GM19025 (cell line): ENCODE results near the gene ST6GALNAC2.
"Not testable (repeated sequence)": the region's sequence is repeated elsewhere in the genome, so short reads cannot be mapped to it uniquely, and the experiment has no call there.

ENCODE experiments used
- ATAC-seq: cut with Tn5 transposase; IDR thresholded peaks from one replicate; pipeline ENCODE4 v1.9.1; 2021; ENCODE audit warnings: mild to moderate bottlenecking, low read depth, moderate library complexity; ENCODE audit not compliant: unreplicated experiment

The ST6GALNAC2 gene

DNA sequence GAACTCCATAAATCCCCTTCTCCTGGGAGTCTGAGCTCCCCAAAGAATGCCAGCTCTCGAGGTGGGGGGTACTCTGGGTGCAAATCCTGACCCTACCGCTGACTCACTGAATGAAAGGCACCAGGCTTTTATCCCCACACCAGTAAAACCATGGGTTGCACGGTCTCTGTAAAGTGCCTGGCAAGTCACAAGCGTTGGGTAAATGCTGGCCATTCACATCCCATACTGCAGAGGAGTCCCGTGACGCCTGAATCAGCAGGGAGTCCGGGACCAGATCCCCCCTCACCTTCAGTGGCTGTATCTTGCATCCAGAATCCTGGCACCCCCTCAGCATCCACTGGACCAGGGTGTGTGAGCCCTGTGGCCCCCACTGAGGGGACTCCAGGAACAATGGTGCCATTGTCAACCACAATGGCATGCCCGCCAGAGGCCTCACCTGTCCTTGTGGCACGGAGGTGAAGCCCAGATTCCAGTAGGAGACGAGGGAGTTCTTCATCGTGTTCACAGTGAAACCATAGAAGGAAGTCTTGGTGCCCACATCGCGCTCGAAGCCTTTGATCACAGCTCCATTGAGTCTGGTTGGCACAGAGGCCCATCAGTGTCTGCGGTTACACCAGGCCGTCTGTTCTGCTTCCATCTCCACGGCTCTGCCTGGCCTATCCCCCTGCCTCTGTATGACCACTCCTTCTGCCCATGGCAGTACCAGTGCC, 13.3 kb downstream of the ST6GALNAC2 start:
- no peak for ATAC-seq

GRCh38 chr17:76570877-76571471, 14.7 kb downstream of the ST6GALNAC2 start:
- ATAC-seq: no peak

DNA sequence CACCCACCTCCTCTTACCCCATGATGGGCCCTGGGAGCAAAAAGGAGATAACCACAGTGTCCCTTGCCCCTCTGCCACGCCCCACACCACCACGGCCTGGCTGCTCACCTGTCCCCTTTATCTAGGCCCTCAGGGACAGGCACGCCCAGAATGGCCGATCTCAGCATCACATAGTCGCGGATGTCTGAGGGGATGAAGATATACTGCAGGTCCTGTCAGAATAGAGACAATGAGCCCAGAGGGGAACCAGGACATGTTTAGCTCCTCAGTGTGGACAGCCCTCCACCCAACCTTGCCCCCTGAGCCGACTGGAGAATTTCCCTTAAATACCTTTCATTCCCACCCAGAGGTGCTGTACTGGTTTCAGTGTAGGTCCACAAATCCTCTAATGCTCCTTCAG, 15.2 kb downstream of the ST6GALNAC2 start:
- ATAC-seq: no peak

GRCh38 chr17:76569607-76570279, 15.9 kb downstream of the ST6GALNAC2 start:
- no peak for ATAC-seq

- ATAC-seq: no peak
Measured at GRCh38 chr17:76568811-76569221, 16.8 kb downstream of the ST6GALNAC2 start.

DNA sequence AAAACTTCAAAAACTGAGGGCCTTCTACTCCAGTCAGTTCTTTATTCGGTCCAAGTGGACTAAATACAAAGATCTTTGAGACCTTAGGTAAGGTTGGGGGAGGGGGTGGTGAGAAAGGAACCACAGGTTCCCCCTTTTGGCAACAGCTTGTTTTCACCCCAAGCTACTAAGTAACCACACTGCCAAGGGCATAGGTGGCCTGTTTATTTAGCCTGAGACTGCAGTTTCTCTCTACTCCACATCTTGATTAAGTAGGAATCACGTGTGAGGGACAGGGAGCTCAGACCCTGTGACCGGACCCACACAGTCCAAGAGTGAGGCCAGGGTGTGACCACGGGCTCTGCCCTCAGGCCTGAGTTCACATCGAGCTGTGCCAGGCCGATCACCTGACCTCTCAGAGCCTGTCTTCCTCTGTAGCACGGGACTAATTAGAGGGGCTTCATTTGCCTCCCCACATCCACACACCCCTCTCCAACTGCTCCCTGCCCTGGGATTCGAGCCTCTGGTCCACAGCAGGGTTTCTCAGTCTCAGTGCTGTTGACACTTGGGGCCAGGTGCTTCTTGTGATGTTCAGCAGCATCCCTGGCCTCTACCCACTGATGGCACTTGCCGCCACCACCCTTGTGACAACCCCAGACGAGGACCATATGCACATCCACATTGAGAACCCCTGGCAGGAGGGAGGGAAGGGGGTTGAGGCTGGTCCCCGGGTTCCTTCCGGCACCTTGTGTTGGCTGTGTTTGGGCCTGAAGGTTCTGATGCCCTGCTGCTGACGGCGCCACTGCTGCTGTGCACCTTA, 17.8 kb downstream of the ST6GALNAC2 start:
- no peak for ATAC-seq

DNA sequence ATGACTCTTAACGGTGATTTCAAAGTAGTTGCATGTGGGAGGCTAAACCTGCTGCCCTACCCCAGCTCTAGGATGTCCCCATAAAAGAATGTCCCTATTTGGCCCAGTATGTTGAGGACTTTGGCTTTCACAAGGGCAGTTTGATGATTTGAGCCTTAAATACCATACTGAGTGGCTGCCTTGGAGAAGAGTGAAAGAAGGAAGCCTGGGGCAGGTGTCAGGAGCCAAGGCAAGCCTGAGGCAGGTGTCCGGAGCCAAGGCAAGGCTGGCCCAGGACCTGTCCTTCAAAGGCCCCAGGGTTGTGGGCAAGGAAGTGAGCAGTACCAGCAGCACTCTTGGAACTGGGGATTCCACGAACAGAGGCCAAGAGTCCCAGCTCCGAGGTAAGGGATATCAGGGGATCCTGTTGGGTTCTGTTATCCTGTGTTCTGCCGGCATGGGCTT, 18.6 kb downstream of the ST6GALNAC2 start:
- ATAC-seq: no peak

DNA sequence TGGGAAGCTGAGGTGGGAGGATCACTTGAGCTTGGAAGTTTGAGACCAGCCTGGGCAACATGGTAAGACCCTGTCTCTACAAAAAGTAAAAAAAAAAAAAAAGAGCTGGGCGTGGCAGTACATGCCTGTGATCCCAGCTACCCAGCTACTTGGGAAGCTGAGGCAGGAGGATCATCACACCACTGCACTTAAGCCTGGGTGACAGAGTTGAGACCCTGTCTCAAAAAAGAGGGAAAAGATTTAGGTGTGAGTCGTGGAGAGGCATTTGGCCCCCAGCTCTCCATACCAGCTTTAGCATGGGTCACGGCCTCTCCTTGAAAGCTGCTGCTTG, 19.1 kb downstream of the ST6GALNAC2 start:
- ATAC-seq: no peak

DNA sequence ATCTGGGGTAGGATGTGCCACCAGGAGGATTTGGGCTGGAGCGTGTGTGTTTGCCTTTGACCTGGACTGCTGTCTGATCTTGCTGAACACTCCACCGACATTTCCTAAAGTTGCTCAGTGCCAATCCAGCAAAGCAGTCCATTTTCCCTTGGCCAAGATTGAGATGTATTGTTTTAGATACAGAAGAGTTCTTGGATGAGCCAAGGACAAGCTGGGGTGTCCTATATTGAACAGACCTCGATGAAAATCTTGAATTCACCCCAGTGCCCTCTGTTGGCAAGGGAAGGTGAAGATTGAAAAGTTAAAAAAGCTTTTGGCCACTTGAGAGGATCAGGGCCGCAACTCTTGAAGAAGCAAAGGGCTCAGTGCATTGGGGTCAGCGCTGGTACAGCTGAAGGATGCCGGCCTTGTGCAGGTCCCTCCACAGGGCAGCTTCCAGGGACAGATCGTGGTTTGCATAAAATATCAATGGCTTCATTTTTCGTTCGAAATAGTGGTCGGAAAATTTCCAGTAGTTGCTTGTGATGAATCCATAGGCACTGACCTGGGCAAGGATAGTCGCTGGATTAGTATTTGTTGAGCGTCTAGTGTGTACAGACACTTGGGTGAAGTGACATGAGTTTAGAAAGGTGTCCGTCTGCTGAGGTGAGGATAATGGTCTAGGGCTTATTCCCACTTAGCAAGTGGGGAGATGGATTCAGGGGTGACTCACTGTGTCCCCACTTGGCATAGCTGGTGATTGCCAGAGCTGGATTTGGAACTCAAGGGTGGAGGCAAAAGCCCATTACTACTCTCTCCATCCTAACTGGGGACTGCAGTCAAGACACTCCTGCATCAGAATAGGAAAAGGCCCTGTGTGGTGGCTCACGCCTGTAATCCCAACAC, 19.7 kb downstream of the ST6GALNAC2 start:
- ATAC-seq: no peak

DNA sequence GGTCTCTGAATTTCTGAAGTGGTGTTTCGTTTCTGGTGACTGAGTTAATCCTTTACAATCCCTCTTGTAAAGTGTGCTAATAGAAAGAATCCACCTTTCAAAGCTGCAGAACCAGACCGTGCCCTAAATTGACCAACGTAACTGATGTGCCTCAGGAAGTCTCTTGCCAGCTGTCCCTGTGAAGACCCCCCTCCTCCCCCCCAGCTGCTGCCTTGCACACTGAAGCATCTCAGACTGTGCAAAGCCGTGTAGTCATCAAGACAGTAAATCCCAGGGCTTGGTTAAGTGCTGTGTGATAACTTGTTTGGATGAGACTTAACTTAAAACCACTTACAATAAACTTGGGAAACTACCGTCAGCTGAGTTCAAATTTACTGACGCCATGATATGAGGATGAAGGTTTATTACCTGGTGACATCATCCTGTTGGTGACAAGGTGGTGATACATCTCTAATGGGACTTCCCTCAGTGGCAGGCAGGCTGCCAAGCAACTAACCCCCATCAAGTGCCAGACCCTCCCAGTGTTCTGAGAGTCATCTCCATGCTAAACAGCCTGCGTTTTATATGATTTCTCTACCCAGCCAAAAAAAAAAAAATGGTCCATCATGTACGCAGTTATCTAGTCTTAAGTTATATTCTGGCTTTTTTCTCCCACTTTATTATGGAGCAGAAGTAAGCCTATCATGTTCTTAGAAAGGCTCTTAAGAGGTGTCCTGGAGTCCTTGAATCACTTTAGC, 20.5 kb downstream of the ST6GALNAC2 start:
- not testable (repeated sequence) for ATAC-seq

GRCh38 chr17:76563359-76563758, 22.3 kb downstream of the ST6GALNAC2 start:
- ATAC-seq: not testable (repeated sequence)

GRCh38 chr17:76562734-76563148, 22.9 kb downstream of the ST6GALNAC2 start:
- ATAC-seq: no peak

- no peak for ATAC-seq
Measured at GRCh38 chr17:76561799-76562268, 23.8 kb downstream of the ST6GALNAC2 start.

DNA sequence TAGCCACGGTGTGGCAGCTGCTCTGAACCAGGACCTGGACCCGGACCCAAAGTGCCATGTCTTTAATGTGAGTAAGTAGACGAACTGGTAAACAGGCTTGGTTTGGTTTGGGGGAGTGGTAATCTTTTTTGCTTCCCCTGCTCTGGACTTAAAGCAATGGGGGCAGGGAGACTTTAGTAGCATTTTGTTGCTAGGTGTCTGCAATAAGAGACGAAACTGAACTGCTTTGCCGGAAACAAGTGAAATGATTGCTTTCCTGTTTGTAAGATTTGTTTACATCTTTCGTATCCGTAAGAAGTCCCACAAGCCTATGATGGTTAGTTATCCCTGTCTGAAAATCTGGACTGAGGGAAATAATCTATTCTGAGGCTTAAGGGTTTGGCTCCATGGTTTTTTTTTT, 24.3 kb downstream of the ST6GALNAC2 start:
- ATAC-seq: no peak

DNA sequence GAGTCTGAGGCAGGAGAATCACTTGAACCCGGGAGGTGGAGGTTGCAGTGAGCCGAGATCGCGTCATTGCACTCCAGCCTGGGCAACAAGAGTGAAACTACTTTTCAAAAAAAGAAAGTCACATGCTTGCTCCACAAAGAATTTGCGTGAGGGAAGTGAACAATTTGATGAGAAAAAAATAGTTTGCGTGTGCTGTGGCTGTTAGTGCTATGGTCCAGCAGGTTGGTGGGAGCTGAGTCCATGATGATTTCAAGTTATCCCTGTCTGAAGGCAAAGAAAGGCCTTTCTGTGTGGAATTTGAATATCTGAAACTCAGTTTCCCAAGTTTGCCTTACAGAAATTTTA, 24.8 kb downstream of the ST6GALNAC2 start:
- ATAC-seq: no peak

DNA sequence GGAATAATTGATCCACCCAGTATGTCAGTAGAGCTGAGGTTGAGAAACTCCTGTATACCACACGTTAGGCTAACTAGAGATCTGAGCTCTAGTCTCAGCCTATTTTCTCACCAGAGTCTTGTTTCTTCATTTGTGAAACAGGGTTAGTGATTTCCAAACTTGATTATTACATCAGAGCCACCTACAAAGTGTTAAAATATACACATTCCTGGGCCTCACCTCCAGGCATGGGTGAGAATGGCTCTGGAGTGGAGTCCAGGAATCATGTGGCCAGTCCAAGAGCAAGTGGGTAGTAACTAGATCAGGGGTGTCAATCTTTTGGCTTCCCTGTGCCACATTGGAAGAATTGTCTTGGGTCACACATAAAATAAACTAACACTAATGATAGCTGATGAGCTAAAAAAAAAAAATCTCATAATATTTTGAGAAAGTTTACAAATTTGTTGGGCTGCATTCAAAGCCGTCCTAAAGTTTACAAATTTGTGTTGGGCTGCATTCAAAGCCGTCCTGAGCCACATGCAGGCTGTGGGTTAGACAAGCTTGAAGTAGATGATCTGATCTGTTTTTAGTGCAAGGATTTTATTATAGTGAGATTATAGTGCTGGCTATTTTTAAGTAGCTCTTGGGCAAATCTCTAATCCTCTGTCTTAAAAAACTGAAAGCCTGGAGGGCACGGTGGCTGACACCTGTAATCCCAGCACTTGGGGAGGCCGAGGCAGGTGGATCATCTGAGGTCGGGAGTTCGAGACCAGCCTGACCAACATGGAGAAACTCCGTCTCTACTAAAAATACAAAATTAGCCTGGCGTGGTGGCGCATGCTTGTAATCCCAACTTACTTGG, 25.4 kb downstream of the ST6GALNAC2 start:
- ATAC-seq: no peak

DNA sequence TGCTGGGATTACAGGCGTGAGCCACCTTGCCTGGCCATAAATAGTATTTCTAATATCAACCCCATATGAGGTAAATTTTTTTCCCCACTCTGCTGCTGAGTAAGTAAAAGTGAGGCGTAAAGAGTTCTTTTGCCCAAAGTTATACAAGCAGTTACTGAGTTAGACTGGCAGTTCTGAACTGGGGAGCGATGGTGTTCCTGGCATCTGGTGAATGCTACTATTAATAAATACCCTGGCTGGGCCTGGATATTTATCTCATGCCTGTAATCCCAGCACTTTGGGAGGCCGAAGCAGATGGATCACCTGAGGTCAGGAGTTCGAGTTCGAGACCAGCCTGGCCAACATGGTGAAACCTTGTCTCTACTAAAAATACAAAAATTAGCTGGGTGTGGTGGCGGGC, 26.2 kb downstream of the ST6GALNAC2 start:
- ATAC-seq: not testable (repeated sequence)
